NT2/D1 (cell line): Measurements from ENCODE around the gene CCDC40.

Source experiments
- DNase-seq: peaks from one replicate; pipeline ENCODE4 v3.0.0-alpha.2; 2011; ENCODE audit warnings: low read depth, low spot score
- H3K27me3 ChIP-seq: 2 replicates; pipeline ENCODE4 v1.6.0; 2011; ENCODE audit warnings: mild to moderate bottlenecking; ENCODE audit not compliant: insufficient read length, insufficient read depth
- H3K36me3 ChIP-seq: 2 replicates; pipeline ENCODE4 v1.6.1; 2011; ENCODE audit warnings: mild to moderate bottlenecking, low read length, mixed read lengths; ENCODE audit not compliant: insufficient read depth, insufficient read length
- H3K4me1 ChIP-seq: 2 replicates; pipeline ENCODE4 v1.5.1; 2011; ENCODE audit not compliant: insufficient read depth, insufficient read length
- H3K4me3 ChIP-seq: 2 replicates; pipeline ENCODE4 v1.5.1; 2011; ENCODE audit warnings: low read depth; ENCODE audit not compliant: insufficient read length
- H3K9ac ChIP-seq: 2 replicates; pipeline ENCODE4 v1.6.0; 2011; ENCODE audit warnings: low read depth; ENCODE audit not compliant: insufficient read length
- H3K9me3 ChIP-seq: 2 replicates; pipeline ENCODE4 v1.5.1; 2011; ENCODE audit warnings: mild to moderate bottlenecking, low read length; ENCODE audit not compliant: insufficient read depth
- SUZ12 ChIP-seq: IDR thresholded peaks from 2 replicates; pipeline ENCODE4 v1.6.1; 2011; ENCODE audit not compliant: insufficient read length, insufficient read depth; ENCODE audit errors: extremely low read depth
- YY1 ChIP-seq: IDR thresholded peaks from 2 replicates; pipeline ENCODE4 v1.6.1; 2011; ENCODE audit not compliant: insufficient read length, insufficient read depth
- ZNF274 ChIP-seq: IDR thresholded peaks from 2 replicates; pipeline ENCODE4 v1.6.1; 2011; ENCODE audit warnings: mild to moderate bottlenecking, low read depth, low read length

Gene CCDC40

GRCh38 chr17:80017226-80018010 lies 19.0 kb upstream of the CCDC40 start:
- Histone ChIP-seq H3K9me3 (no peaks in the 10 kb centered on the region), H3K27me3 (no peaks in the 10 kb centered on the region), H3K9ac (no peak overlapping the region), H3K4me1 (peaks cover 10% of the 10 kb centered on the region), H3K4me3 (no peak overlapping the region), H3K36me3 (peaks cover 16% of the 10 kb centered on the region)
- no peak for DNase-seq
- no peak for TF ChIP-seq YY1
- no peak for TF ChIP-seq SUZ12

GRCh38 chr17:80018917-80019651 lies 17.4 kb upstream of the CCDC40 start:
- Histone ChIP-seq H3K27me3 (no peaks in the 10 kb centered on the region), H3K36me3 (peaks cover 5% of the 10 kb centered on the region), H3K4me3 (no peak overlapping the region), H3K4me1 (peaks cover under 1% of the 10 kb centered on the region), H3K9ac (no peak overlapping the region), H3K9me3 (no peaks in the 10 kb centered on the region)
- DNase-seq = no peak
- TF ChIP-seq ZNF274 (no peak), SUZ12 (no peak), YY1 (no peak)

GRCh38 chr17:80021600-80021999 lies 14.8 kb upstream of the CCDC40 start:
- Histone ChIP-seq H3K36me3 (peaks cover 8% of the 10 kb centered on the region), H3K4me1 (peaks cover 10% of the 10 kb centered on the region), H3K4me3 (no peak overlapping the region), H3K9ac (no peak overlapping the region), H3K27me3 (no peaks in the 10 kb centered on the region), H3K9me3 (no peaks in the 10 kb centered on the region)
- no peak for TF ChIP-seq ZNF274
- TF ChIP-seq SUZ12 = no peak
- TF ChIP-seq YY1 = no peak
- DNase-seq = no peak

GRCh38 chr17:80023481-80024205 lies 12.8 kb upstream of the CCDC40 start:
- TF ChIP-seq YY1 = no peak
- TF ChIP-seq ZNF274 = no peak
- no peak for TF ChIP-seq SUZ12
- peaks cover 16% of the 10 kb centered on the region for H3K36me3 ChIP-seq
- no peak overlapping the region for H3K9ac ChIP-seq
- H3K9me3 ChIP-seq = no peaks in the 10 kb centered on the region
- no peak overlapping the region for H3K4me3 ChIP-seq
- DNase-seq = no peak
- no peaks in the 10 kb centered on the region for H3K27me3 ChIP-seq
- peaks cover 10% of the 10 kb centered on the region for H3K4me1 ChIP-seq

- Histone ChIP-seq H3K27me3 (no peaks in the 10 kb centered on the region), H3K36me3 (peaks cover 14% of the 10 kb centered on the region), H3K4me1 (peaks cover 10% of the 10 kb centered on the region), H3K4me3 (no peak overlapping the region), H3K9me3 (no peaks in the 10 kb centered on the region), H3K9ac (no peak overlapping the region)
- no peak for DNase-seq
- no peak for TF ChIP-seq SUZ12
- no peak for TF ChIP-seq YY1
- TF ChIP-seq ZNF274 = no peak
These were observed 12.1 kb upstream of the CCDC40 start for GRCh38 chr17:80024206-80024972.

- TF ChIP-seq SUZ12 = no peak
- TF ChIP-seq YY1 = no peak
- no peak for TF ChIP-seq ZNF274
- Histone ChIP-seq H3K27me3 (no peaks in the 10 kb centered on the region), H3K4me3 (no peak overlapping the region), H3K36me3 (peaks cover 14% of the 10 kb centered on the region), H3K4me1 (peaks cover 10% of the 10 kb centered on the region), H3K9ac (no peak overlapping the region), H3K9me3 (no peaks in the 10 kb centered on the region)
- no peak for DNase-seq
These were observed 11.3 kb upstream of the CCDC40 start for GRCh38 chr17:80025140-80025539.
